MCF 10A (cell line): ENCODE measurements around the gene CCDC27. TPM values are rescaled to one million over a fixed set of nuclear protein-coding genes. Genes with fewer than 3 reads are reported as not detected.

ENCODE experiments used
- BruUV-seq: library from RNA; stranded (reverse); fragments of 400-500 nt; replicated peaks from 2 replicates; lab custom pipeline; 2021; lab: Mats Ljungman, UMichigan
- CTCF ChIA-PET: fragments of 300-600 bp; sonication (Branson Sonifier 250); formaldehyde crosslinking; extraction: SDS; loops from one replicate; lab custom pipeline; 2021; ENCODE audit warnings: antibody characterized with exemption, inconsistent platforms; lab: Yijun Ruan, JAX
- POLR2A ChIA-PET: fragments of 300-600, 350-650 bp; sonication (Branson Sonifier 250); formaldehyde crosslinking; extraction: SDS; loops from one replicate; lab custom pipeline; 2020; ENCODE audit warnings: antibody characterized with exemption, inconsistent platforms; lab: Yijun Ruan, JAX
- DNase-seq: peaks from one replicate; pipeline ENCODE4 v3.0.0-alpha.2; 2018; ENCODE audit not compliant: unreplicated experiment
- H3K27ac Mint-ChIP-seq: one replicate; pipeline ENCODE4 v1.8.0; 2022; ENCODE audit warnings: mild to moderate bottlenecking, low read depth, mixed read lengths; ENCODE audit not compliant: unreplicated experiment
- H3K27me3 Mint-ChIP-seq: one replicate; pipeline ENCODE4 v1.8.0; 2022; ENCODE audit warnings: mixed read lengths; ENCODE audit not compliant: insufficient read depth, unreplicated experiment
- H3K36me3 Mint-ChIP-seq: one replicate; pipeline ENCODE4 v1.8.0; 2022; ENCODE audit warnings: mild to moderate bottlenecking, moderate library complexity, mixed read lengths; ENCODE audit not compliant: insufficient read depth, unreplicated experiment
- H3K4me1 Mint-ChIP-seq: one replicate; pipeline ENCODE4 v1.8.0; 2022; ENCODE audit warnings: mixed read lengths; ENCODE audit not compliant: insufficient read depth, unreplicated experiment
- H3K4me3 Mint-ChIP-seq: one replicate; pipeline ENCODE4 v1.8.0; 2022; ENCODE audit warnings: mild to moderate bottlenecking, moderate library complexity, mixed read lengths; ENCODE audit not compliant: unreplicated experiment
- H3K9me3 Mint-ChIP-seq: one replicate; pipeline ENCODE4 v1.8.0; 2022; ENCODE audit warnings: mixed read lengths; ENCODE audit not compliant: unreplicated experiment
- intact Hi-C: fragments of 100-400 bp; cut with micrococcal nuclease; formaldehyde crosslinking; loops from 2 replicates; pipeline ENCODE4 v1.14.1; 2022
- total RNA-seq: library from RNA; stranded (reverse); gene quantifications from 2 replicates; pipeline ENCODE4 v1.2.3, GENCODE V29; 2022
- TF ChIP-seq, protein P1 (sequence below): fragments of 200-600 bp; IDR thresholded peaks from one replicate; pipeline ENCODE4 v1.8.0; 2022; ENCODE audit warnings: antibody characterized with exemption, mild to moderate bottlenecking; ENCODE audit not compliant: unreplicated experiment

The CCDC27 gene
- total RNA-seq, 1 experiment from 2014 or later, result not detected

DNA sequence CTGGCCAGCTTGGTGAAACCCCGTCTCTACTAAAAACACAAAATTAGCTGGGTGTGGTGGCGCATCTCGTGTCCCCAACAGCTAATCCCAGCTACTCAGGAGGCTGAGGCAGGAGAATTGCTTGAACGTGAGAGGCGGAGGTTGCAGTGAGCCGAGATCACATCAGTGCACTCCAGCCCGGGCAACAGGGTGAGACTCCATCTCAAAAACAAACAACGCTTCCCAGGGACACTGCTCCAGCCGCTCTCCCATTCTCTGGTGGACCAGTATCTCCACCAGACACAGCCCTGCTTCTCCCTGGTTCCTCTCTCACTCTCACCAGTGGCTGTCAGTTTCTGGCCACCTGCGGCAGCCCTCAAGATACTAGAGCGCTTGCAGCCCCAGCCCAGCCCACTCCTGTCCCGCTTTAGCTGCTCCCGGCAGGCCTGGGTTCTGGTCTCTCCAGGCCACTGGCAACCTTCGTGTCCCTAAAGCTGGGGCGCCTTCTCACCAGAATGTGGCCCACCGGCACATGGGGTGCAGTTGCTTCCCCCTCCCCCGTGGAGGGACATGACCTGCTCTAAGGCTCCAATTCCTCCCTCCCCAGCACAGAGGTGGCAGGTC is 65.0 kb downstream of the CCDC27 start:
- ChIA-PET POLR2A (no interaction called here), CTCF (no interaction called here)
- no peak for DNase-seq
- Mint-ChIP-seq H3K4me3 (no peak overlapping the region), H3K27me3 (no peaks in the 10 kb centered on the region), H3K36me3 (peaks cover 37% of the 10 kb centered on the region), H3K4me1 (no peaks in the 10 kb centered on the region), H3K9me3 (no peaks in the 10 kb centered on the region), H3K27ac (no peak overlapping the region)
- TF ChIP-seq, protein P1, sequence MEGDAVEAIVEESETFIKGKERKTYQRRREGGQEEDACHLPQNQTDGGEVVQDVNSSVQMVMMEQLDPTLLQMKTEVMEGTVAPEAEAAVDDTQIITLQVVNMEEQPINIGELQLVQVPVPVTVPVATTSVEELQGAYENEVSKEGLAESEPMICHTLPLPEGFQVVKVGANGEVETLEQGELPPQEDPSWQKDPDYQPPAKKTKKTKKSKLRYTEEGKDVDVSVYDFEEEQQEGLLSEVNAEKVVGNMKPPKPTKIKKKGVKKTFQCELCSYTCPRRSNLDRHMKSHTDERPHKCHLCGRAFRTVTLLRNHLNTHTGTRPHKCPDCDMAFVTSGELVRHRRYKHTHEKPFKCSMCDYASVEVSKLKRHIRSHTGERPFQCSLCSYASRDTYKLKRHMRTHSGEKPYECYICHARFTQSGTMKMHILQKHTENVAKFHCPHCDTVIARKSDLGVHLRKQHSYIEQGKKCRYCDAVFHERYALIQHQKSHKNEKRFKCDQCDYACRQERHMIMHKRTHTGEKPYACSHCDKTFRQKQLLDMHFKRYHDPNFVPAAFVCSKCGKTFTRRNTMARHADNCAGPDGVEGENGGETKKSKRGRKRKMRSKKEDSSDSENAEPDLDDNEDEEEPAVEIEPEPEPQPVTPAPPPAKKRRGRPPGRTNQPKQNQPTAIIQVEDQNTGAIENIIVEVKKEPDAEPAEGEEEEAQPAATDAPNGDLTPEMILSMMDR, result no peak
- BruUV-seq, result no TSS peak
- intact Hi-C loops, result no loop called here

DNA sequence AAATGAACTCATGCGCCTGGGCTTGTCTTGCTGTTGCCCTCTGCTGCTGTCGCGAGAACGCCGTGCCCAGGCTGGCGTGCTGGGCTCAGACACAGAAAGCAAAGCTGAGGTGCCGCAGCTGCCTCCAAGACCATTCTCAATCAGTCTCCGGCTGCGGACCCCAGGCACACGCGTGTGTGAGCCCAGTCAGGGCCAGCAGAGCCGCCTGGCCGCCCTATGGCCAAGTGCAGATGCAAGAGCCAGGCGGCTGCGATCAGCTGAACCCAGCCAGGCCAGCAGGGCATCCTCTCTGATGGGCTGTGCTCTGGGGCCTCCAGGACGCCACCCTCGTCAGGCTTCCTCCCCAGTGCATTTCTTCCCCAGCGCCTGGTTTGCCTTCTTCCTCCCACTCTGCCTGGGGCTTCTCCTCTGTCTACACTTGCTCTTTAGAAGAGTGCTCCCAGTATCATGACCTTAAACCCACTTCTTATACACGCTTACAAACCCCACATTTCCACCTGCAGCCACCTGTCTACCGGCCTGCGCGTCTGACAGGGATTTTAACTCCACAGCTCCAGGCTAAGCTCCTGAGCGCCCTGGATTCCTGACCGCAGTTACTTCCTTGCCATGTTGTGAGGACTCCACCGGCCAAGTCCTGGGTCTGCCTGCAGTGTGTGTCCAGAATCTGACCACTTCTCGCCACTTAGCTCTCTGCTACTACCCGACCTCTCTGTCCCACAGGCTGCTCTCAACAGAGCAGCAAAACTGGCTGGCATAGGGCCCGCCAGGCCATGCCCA is 65.8 kb downstream of the CCDC27 start:
- ChIA-PET CTCF (no interaction called here), POLR2A (interaction anchor here (0.6 kb wide), 1 partner anchor 199 kb away, joined by 3 read pairs; no protein-coding TSS in a partner anchor)
- intact Hi-C loops, result no loop called here
- TF ChIP-seq, protein P1, result no peak
- Mint-ChIP-seq H3K27me3 (no peaks in the 10 kb centered on the region), H3K36me3 (peaks cover 37% of the 10 kb centered on the region), H3K4me3 (no peak overlapping the region), H3K9me3 (no peaks in the 10 kb centered on the region), H3K4me1 (no peaks in the 10 kb centered on the region), H3K27ac (no peak overlapping the region)
- no peak for DNase-seq
- BruUV-seq, result no TSS peak

DNA sequence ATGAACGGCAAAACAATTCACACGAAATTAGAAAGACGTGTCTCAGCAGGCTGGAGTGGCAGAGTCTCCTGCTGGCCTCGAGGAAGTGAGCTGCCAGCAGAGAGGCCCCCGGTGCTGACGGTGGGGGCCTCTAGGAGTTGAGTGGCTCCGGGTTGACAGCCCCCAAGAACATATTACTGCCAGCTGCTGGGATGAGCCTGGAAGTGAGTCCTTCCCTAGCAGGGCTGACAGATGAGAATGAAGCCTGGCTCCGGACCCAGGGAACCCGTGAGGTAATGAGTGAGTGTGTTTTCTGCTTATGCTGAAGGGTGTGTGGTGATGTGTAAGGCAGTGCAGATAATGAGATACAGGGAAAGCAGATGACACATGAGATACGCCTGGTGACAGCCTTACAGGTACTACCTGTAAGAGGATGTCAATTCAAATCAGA is 67.5 kb downstream of the CCDC27 start:
- POLR2A ChIA-PET, result no interaction called here
- Mint-ChIP-seq H3K4me3 (no peak overlapping the region), H3K27ac (no peak overlapping the region), H3K36me3 (peaks cover 40% of the 10 kb centered on the region), H3K27me3 (no peaks in the 10 kb centered on the region), H3K9me3 (no peaks in the 10 kb centered on the region), H3K4me1 (no peaks in the 10 kb centered on the region)
- BruUV-seq, result no TSS peak
- CTCF ChIA-PET, result no interaction called here
- DNase-seq, result no peak
- intact Hi-C loops, result no loop called here
- TF ChIP-seq, protein P1, result no peak

DNA sequence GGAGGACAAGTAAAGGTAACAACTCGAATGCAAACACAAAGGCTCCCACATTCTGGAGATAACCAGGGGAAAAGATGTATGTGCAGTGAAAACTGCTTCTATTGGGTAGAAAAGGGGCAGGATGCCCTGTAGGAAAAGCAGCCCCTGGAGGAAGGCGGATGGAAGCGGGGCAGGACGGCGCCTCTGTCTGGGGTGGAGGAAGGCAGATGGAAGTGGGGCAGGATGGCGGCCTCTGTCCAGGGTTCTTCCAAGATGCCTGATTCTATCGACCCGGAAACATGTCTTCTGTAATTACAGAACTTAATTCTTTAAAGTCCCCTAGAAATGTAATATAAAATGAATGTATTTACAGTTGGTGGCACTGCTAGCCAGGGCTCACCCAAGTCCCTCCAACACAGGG is 68.1 kb downstream of the CCDC27 start:
- BruUV-seq, result no TSS peak

More for the DNA sequence above, 68.1 kb downstream of the CCDC27 start:
- H3K9me3 Mint-ChIP-seq, result no peaks in the 10 kb centered on the region
- POLR2A ChIA-PET, result no interaction called here
- no peak overlapping the region for H3K27ac Mint-ChIP-seq
- H3K27me3 Mint-ChIP-seq, result no peaks in the 10 kb centered on the region
- no peak overlapping the region for H3K4me3 Mint-ChIP-seq
- H3K4me1 Mint-ChIP-seq, result no peaks in the 10 kb centered on the region
- TF ChIP-seq, protein P1, result no peak
- H3K36me3 Mint-ChIP-seq, result peaks cover 40% of the 10 kb centered on the region
- DNase-seq, result no peak
- intact Hi-C loops, result no loop called here
- CTCF ChIA-PET, result no interaction called here
